GM23338 (cell line): ENCODE measurements around the gene CXCL9. TPM values are rescaled to one million over a fixed set of nuclear protein-coding genes. Genes with fewer than 3 reads are reported as not detected.

Source experiments
- ATAC-seq: fragments of 200-7000 bp; cut with Tn5 transposase; 3 replicates; pipeline ENCODE4 v1.9.1; 2020
- DNase-seq: peaks from one replicate; pipeline ENCODE4 v3.0.0-alpha.2; 2015; ENCODE audit warnings: low spot score
- H2AFZ ChIP-seq: fragments of 200-600 bp; sonication (generic); 2 replicates; pipeline ENCODE4 v1.8.0; 2016; ENCODE audit warnings: antibody characterized with exemption, mild to moderate bottlenecking, moderate library complexity
- H3F3A ChIP-seq: fragments of 200-600 bp; sonication (generic); replicated peaks from 2 replicates; pipeline ENCODE4 v1.8.0; 2017; ENCODE audit warnings: antibody characterized with exemption, mixed run types, low read depth
- H3K27ac ChIP-seq: fragments of 200-600 bp; sonication (generic); 2 replicates; pipeline ENCODE4 v1.6.1; 2016; ENCODE audit warnings: low read depth
- H3K27me3 ChIP-seq: fragments of 200-600 bp; sonication (generic); 2 replicates; pipeline ENCODE4 v1.8.0; 2016; ENCODE audit warnings: mild to moderate bottlenecking, mixed run types, moderate library complexity; ENCODE audit not compliant: insufficient read depth
- H3K36me3 ChIP-seq: fragments of 200-600 bp; sonication (generic); 2 replicates; pipeline ENCODE4 v1.8.0; 2016; ENCODE audit warnings: mild to moderate bottlenecking; ENCODE audit not compliant: insufficient read depth
- H3K4me1 ChIP-seq: fragments of 200-600 bp; sonication (generic); 2 replicates; pipeline ENCODE4 v1.8.0; 2016; ENCODE audit warnings: mild to moderate bottlenecking, moderate library complexity; ENCODE audit not compliant: insufficient read depth
- H3K4me2 ChIP-seq: fragments of 200-600 bp; sonication (generic); 2 replicates; pipeline ENCODE4 v1.7.1; 2017; ENCODE audit warnings: mixed run types
- H3K4me3 ChIP-seq: fragments of 200-600 bp; sonication (generic); 2 replicates; pipeline ENCODE4 v1.6.1; 2016; ENCODE audit warnings: mixed run types
- H3K79me2 ChIP-seq: fragments of 200-600 bp; sonication (generic); replicated peaks from 2 replicates; pipeline ENCODE4 v1.8.0; 2017; ENCODE audit warnings: mild to moderate bottlenecking; ENCODE audit not compliant: insufficient read depth
- H3K9me2 ChIP-seq: fragments of 200-600 bp; sonication (generic); 2 replicates; pipeline ENCODE4 v1.8.0; 2017; ENCODE audit not compliant: insufficient read depth
- H4K20me1 ChIP-seq: fragments of 200-600 bp; sonication (generic); replicated peaks from 2 replicates; pipeline ENCODE4 v1.8.0; 2017; ENCODE audit warnings: mild to moderate bottlenecking; ENCODE audit not compliant: insufficient read depth
- H3K27ac Mint-ChIP-seq: 2 replicates; pipeline ENCODE4 v1.8.0; 2020; ENCODE audit warnings: inconsistent platforms, mild to moderate bottlenecking, moderate library complexity, mixed read lengths
- H3K27me3 Mint-ChIP-seq: 3 replicates; pipeline ENCODE4 v1.8.0; 2022; ENCODE audit warnings: low read depth, mild to moderate bottlenecking, moderate library complexity, mixed read lengths, inconsistent platforms; ENCODE audit not compliant: insufficient read depth, poor library complexity
- H3K36me3 Mint-ChIP-seq: 3 replicates; pipeline ENCODE4 v1.8.0; 2021; ENCODE audit warnings: low read depth, mild to moderate bottlenecking, inconsistent platforms, moderate library complexity, mixed read lengths
- H3K4me1 Mint-ChIP-seq: 3 replicates; pipeline ENCODE4 v1.8.0; 2020; ENCODE audit warnings: mild to moderate bottlenecking, inconsistent platforms, mixed read lengths
- H3K4me3 Mint-ChIP-seq: 3 replicates; pipeline ENCODE4 v1.8.0; 2021; ENCODE audit warnings: moderate library complexity, mild to moderate bottlenecking, inconsistent platforms, mixed read lengths
- H3K9me3 Mint-ChIP-seq: 3 replicates; pipeline ENCODE4 v1.8.0; 2020; ENCODE audit warnings: moderate library complexity, mild to moderate bottlenecking, inconsistent platforms, mixed read lengths
- CTCF ChIP-seq, 2 experiments: fragments of 200-600 bp in 1 of 2; sonication (generic) in 1 of 2; conservative IDR thresholded peaks; 2 replicates each; pipeline versions ENCODE4 v1.5.1 to v1.6.1; 2016 to 2017; ENCODE audit warnings: antibody characterized with exemption in 2 of 2, low read depth in 2 of 2, mild to moderate bottlenecking in 2 of 2, moderate library complexity in 1 of 2
- ETS1 ChIP-seq: IDR thresholded peaks from 2 replicates; pipeline ENCODE4 v1.6.1; 2016; ENCODE audit warnings: antibody characterized with exemption
- EZH2 ChIP-seq: fragments of 200-600 bp; sonication (generic); IDR thresholded peaks from one replicate; pipeline ENCODE4 v1.8.0; 2017; ENCODE audit warnings: antibody characterized with exemption, mild to moderate bottlenecking, low read depth; ENCODE audit not compliant: unreplicated experiment
- EZH2phosphoT487 ChIP-seq: fragments of 200-600 bp; sonication (generic); IDR thresholded peaks from one replicate; pipeline ENCODE4 v1.8.1; 2018; ENCODE audit warnings: antibody characterized with exemption; ENCODE audit not compliant: unreplicated experiment
- JUNB ChIP-seq: IDR thresholded peaks from one replicate; pipeline ENCODE4 v1.6.1; 2016; ENCODE audit warnings: antibody characterized with exemption; ENCODE audit not compliant: unreplicated experiment
- NANOG ChIP-seq: IDR thresholded peaks from 2 replicates; pipeline ENCODE4 v1.6.1; 2016; ENCODE audit warnings: antibody characterized with exemption, borderline replicate concordance
- POLR2AphosphoS5 ChIP-seq: IDR thresholded peaks from 2 replicates; pipeline ENCODE4 v1.6.1; 2016; ENCODE audit warnings: antibody characterized with exemption, low read depth
- REST ChIP-seq: IDR thresholded peaks from one replicate; pipeline ENCODE4 v1.6.1; 2018; ENCODE audit warnings: antibody characterized with exemption; ENCODE audit not compliant: unreplicated experiment
- STAT1 ChIP-seq: IDR thresholded peaks from one replicate; pipeline ENCODE4 v1.6.1; 2016; ENCODE audit warnings: antibody characterized with exemption; ENCODE audit not compliant: unreplicated experiment
- ZNF114 ChIP-seq: fragments of 250-450 bp; sonication (Bioruptor Pico); IDR thresholded peaks from 2 replicates; pipeline ENCODE4 v1.5.0; 2020; ENCODE audit warnings: mild to moderate bottlenecking, moderate library complexity
- ZNF462 ChIP-seq: fragments of 250-450 bp; sonication (Bioruptor Pico); IDR thresholded peaks from 2 replicates; pipeline ENCODE4 v1.5.0; 2020; ENCODE audit warnings: mild to moderate bottlenecking, moderate library complexity
- polyA plus RNA-seq: library from polyadenylated mRNA; unstranded; fragments of >200 nt; fragmentation: Nextera tagmentation; extraction: Ambion mirVana; gene quantifications from 2 replicates; pipeline ENCODE4 v1.2.1, GENCODE V29; 2016
- total RNA-seq: library from RNA; depleted of rRNA; stranded (reverse); fragments of >200 nt; shearing (Covaris generic); gene quantifications from 2 replicates; pipeline ENCODE4 v1.2.3, GENCODE V29; 2014

The CXCL9 gene
- total and polyA plus RNA-seq, 2 experiments from 2014 or later = not detected

GRCh38 chr4:76003035-76003434 is 4.3 kb downstream of the CXCL9 start:
- H3K27me3 Mint-ChIP-seq = peaks cover 4% of the 10 kb centered on the region
- H3K27me3 ChIP-seq = no peaks in the 10 kb centered on the region
- H3K36me3 Mint-ChIP-seq = no peaks in the 10 kb centered on the region
- H3F3A ChIP-seq = no peaks in the 10 kb centered on the region
- H3K4me3 ChIP-seq = no peak overlapping the region
- no peaks in the 10 kb centered on the region for H3K9me3 Mint-ChIP-seq
- H3K4me1 Mint-ChIP-seq = no peaks in the 10 kb centered on the region
- no peak overlapping the region for H3K27ac Mint-ChIP-seq
- peaks cover 9% of the 10 kb centered on the region; the same call in 1 of the 2 replicates for H3K9me2 ChIP-seq
- DNase-seq = no peak
- no peak for ATAC-seq
- peak overlapping the region; percentile 45; the same call in 1 of the 2 replicates for H2AFZ ChIP-seq
- no peak for TF ChIP-seq STAT1
- no peak for TF ChIP-seq EZH2phosphoT487
- no peak for TF ChIP-seq NANOG
- no peak for TF ChIP-seq CTCF (conservative IDR thresholded peaks at IDR 0.05; ENCODE audit: low read depth in 2 of 2)
- TF ChIP-seq JUNB = no peak
- TF ChIP-seq ZNF462 (CRISPR knock-in tag) = no peak
- no peak for TF ChIP-seq POLR2AphosphoS5
- TF ChIP-seq ETS1 = no peak
- no peak for TF ChIP-seq REST
- no peak for TF ChIP-seq EZH2
- TF ChIP-seq ZNF114 (CRISPR knock-in tag) = no peak
- no peak overlapping the region for H3K4me3 Mint-ChIP-seq
- H3K79me2 ChIP-seq = no peaks in the 10 kb centered on the region
- no peaks in the 10 kb centered on the region for H3K4me1 ChIP-seq
- H3K27ac ChIP-seq = no peak overlapping the region
- no peaks in the 10 kb centered on the region for H3K36me3 ChIP-seq
- H4K20me1 ChIP-seq = no peaks in the 10 kb centered on the region
- no peak overlapping the region for H3K4me2 ChIP-seq
